GM21825 (cell line): ENCODE measurements around the gene BCAS3.
"Not testable (repeated sequence)": the region's sequence is repeated elsewhere in the genome, so short reads cannot be mapped to it uniquely, and the experiment has no call there.

Source experiments
- ATAC-seq: cut with Tn5 transposase; IDR thresholded peaks from one replicate; pipeline ENCODE4 v1.9.1; 2021; ENCODE audit warnings: mild to moderate bottlenecking, moderate library complexity; ENCODE audit not compliant: unreplicated experiment

Gene BCAS3

DNA sequence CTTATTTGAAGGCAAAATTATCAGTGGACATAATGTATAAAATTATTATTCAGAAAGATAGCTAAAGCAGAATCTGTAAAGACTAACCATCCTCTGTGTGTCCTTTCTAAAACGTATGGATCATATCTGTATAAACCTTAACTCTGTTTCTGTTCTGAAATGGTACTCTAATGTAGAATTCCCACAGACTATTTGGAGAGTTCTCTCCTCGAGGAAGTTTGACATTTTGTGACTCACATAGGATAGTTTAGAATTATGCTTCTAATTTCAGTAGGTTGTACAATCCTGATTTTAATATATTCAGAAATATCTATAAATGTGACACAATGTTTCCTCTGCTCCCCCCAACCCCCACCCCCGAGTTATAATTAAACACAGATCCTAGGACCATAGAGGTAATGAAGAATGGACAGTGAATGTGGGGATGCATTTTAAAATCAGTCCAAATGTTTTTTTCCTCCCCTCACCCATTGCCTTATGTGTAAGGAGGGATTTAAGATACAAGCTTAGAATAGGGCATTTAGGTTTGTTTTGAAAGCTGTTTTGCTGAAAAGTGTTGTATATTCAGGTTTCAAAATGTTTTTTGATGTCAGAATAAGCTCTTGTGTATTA, 66.8 kb downstream of the BCAS3 start:
- ATAC-seq = no peak

DNA sequence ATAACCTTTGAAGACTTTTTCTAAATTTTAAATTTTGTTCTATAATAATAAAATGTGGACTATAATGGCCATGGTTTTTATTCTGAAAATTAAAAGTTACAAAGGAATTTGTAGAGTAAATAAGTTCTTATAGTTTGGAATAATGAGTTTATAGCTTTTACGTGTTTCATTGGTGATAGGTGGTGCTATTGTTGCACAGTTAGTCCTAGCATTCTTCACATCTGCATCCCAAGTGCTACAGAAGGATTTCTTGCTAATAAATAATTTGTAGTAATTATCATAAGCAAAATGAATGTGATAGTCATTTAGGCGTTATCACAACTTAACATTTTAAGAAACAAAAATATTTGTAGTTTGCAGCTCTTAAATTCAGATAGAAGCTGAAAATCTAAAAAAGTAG, 67.9 kb downstream of the BCAS3 start:
- no peak for ATAC-seq

DNA sequence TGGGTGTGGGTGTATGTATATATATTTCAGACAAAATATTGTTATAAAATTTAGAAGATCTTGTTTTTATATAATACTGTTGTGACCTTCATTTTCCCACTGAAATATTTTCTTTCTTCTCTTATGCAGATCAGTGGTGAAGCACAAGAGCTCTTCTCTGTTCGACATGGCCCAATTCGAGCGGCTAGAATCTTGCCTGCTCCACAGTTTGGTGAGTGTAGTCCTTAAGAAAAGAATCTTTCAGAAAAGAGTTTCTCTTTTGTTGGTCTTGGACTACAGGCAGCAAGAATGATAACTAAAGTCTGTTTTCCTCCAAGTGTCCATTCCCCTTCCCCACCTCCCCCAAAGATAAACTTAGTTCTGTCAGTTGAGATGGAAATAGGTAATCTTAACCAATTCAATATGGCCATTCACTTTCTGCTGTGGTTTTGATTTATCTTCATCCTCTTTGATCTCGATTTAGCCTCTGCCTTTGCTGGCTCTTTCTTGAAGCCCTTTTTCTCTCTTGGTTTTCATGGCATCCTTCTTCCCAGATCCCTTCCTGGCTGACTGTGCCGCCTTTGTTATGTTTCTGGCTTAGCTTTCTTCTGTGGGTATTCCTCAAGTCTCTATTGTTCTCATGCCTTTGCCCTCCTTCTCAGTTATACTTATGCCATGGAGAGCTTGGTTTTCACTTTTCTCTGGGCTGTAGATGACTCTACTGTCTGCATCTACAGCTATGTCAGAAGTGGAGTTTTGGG, 69.6 kb downstream of the BCAS3 start:
- ATAC-seq = no peak

DNA sequence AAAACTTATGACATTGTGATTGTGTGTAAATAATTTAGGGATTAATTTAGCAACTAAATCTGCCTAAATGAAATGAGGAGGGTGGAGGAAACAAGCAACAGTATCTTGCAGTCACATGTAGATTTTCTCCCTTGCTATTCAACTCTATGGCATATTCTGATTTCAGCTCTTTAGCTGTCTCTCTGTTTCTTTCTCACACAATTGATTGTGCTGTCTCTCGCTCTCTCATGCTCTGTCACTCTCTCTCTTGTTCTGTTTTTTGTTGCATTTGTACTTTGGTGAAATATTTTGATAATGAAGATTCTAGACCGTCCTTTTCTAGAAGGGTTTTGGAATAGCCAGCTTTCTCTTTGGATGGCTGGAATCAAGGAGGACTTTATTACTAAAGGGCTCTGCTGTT, 70.6 kb downstream of the BCAS3 start:
- no peak for ATAC-seq

DNA sequence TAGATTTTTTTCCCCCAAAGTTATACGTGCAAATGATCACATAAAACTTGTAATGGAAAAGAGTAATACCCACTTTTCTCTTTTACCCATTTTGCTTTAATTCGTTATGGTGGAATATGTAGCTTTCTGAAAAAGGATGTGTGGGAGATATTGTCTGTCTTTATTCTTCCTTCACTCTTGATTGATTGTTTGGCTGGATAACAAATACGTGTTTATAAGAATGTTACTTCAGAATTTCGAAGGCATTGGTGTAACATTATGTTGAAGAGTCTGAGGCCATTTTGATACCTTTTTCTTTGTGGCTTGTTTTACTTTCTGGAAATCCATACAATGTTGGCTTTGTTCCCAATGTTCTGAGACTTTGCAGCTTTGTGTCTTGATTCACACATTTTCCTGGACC, 71.4 kb downstream of the BCAS3 start:
- no peak for ATAC-seq

DNA sequence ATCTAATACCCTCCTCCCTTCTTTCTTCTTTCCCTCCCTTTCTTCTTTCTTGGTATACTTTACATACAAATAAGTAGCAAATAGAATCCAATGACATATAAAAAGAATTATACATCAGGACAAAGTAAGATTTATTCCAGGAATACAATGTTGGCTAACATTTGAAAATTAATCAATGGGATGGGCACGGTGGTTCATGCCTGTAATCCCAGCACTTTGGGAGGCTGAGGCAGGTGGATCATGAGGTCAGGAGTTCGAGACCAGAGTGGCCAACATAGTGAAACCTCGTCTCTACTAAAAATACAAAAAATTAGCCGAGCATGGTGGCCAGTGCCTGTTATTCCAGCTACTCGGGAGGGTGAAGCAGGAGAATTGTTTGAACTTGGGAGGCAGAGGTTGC, 72.1 kb downstream of the BCAS3 start:
- ATAC-seq = no peak

DNA sequence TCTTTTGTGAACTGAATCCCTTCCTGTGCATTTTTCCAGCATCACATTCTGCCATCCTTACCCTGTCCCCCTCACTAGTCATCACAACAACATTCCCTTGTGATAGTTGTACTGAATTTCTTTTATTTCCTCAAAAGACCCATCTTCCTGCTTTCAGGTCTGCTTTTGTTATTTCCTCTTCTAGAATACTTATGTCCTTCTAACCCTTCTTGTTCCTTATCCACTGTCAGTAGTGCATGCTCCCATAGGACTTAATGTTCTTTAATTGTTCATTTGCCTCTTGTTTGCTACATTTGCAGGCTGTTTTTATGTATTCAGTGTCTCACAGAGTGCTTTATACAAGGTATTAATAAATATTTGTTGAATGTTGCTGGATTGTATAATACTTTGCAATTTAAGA, 73.0 kb downstream of the BCAS3 start:
- ATAC-seq = no peak

DNA sequence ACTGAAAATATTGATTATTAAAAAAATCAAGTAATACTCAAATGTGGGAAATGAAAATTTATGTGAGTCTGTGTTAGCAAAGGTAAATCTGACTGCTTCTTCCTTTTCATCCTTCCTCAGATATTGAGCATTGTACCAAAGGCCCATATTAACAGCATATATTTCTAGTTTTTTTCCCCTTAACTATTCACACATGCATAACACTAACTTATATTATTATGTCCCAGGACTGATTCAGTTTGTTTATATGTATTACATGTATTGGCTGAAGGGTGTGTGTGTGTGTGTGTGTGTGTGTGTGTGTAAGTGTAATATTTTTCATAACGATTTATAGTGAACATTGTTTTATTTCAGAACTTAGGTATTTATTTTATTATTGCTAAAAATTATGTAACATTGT, 74.2 kb downstream of the BCAS3 start:
- ATAC-seq = no peak

DNA sequence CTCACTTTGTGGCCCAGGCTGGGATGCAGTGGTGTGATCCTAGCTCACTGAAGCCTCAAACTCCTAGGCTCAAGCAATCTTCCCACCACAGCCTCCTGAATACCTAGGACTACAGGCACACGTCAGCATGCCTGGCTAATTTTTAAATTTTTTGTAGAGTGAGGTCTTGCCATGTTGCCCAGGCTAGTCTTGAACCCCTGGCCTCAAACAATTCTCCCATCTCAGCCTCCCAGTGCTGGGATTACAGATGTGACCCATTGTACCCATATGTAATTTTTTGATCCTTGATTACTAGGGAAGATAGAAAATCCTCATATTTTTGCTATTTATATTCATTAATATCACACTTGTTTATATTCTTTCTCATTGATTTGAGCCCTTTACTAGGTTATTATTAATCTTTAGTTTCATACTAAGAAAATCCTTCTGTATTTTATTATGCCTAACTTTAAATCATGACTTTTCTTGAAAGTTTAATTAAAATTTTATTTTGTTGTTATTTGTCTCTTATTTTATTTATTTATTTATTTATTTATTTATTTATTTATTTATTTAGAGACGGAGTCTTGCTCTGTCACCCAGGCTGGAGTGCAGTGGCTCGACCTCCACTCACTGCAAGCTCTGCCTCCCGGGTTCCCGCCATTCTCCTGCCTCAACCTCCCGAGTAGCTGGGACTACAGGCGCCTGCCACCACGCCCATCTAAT, 75.4 kb downstream of the BCAS3 start:
- ATAC-seq = no peak

DNA sequence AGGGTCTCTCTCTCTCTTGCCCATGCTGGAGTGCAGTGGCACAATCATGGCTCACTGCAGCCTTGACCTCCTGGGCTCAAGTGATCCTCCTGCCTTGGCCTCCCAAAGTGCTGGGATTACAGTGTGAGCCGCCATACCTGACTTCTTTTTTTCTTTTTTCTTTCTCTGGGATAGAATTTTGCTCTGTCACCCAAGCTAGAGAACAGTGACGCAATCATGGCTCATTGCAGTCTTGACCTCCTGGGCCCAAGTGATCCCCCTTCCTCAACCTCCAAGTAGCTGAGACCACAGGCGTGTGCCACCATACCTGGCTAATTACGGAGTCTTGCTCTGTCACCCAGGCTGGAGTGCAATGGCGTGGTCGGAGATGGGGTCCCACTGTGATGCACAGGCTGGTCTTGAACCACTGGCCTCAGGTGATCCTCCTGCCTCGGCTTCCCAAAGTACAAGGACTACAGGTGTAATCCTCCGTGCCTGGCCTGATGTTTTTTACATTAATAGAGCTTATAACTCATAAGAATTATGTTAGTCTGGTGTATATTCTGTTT, 76.5 kb downstream of the BCAS3 start:
- ATAC-seq = no peak

DNA sequence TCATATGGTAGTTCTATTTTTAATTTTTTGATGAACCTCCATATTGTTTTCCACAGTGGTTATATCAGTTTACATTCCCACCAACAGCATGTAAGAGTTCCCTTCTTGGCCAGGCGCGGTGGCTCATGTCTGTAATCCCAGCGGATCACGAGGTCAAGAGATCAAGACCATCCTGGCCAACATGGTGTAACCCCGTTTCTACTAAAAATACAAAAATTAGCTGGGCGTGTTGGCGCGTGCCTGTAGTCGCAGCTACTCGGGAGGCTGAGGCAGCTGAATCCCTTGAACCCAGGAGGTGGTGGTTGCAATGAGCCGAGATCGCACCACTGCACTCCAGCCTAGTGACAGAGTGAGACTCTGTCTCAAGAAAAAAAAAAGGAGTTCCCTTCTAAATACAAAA, 79.1 kb downstream of the BCAS3 start:
- ATAC-seq = not testable (repeated sequence)

DNA sequence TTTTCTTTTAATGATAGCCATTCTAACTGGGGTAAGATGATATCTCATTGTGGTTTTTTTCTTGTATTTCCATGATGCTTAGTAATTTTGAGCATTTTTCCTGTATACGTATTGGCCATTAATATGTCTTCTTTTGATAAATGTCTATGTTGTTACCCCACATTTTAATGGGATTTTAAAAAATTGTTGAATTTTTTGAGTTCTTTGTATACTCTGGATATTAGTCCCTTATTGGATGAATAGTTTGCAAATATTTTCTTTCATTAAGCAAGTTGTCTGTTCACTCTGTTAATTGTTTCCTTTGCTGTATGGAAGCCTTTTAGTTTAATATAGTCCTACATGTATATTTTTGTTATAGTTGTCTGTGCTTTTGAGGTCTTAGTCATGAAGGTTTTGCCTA, 79.8 kb downstream of the BCAS3 start:
- ATAC-seq = no peak

DNA sequence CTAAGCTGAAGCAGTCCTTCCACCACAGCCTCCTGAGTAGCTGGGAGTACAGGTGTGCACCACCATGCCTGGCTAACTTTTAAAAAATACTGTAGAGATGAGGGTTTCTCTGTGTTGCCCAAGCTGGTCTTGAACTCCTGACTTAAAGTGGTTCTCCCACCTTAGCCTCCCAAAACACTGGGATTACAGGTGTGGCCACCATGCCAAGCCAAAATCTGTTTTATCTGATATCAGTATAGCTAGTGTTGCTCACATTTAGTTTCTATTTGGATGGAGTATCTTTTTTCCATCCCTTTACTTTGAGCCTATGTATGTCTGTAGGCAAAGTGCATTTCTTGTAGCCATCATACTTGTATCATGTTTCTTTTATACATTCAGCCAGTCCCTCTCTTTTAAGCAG, 82.1 kb downstream of the BCAS3 start:
- no peak for ATAC-seq

DNA sequence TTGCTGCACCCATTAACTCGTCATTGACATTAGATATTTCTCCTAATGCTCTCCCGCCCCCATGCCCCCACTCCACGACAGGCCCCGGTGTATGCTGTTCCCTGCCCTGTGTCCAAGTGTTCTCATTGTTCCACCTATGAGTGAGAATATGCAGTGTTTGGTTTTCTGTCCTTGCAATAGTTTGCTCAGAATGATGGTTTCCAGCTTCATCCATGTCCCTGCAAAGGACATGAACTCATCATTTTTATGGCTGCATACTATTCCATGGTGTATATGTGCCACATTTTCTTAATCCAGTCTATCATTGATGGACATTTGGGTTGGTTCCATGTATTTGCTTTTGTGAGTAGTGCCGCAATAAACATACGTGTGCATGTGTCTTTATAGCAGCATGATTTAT, 83.7 kb downstream of the BCAS3 start:
- not testable (repeated sequence) for ATAC-seq

DNA sequence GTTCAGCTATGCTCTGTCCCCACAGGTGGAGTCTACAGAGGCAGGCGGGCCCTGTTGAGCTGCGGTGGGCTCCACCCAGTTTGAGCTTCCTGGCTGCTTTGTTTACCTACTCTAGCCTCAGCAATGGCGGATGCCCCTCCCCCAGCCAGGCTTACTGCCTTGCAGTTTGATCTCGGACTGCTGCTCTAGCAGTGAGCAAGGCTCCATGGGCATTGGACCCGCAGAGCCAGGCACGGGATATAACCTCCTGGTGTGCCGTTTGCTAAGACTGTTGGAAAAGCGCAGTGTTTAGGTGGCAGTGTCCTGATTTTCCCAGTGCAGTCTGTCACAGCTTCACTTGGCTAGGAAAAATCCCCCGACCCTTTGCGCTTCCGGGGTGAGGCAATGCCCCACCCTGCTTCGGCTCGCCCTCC, 89.1 kb downstream of the BCAS3 start:
- no peak for ATAC-seq

DNA sequence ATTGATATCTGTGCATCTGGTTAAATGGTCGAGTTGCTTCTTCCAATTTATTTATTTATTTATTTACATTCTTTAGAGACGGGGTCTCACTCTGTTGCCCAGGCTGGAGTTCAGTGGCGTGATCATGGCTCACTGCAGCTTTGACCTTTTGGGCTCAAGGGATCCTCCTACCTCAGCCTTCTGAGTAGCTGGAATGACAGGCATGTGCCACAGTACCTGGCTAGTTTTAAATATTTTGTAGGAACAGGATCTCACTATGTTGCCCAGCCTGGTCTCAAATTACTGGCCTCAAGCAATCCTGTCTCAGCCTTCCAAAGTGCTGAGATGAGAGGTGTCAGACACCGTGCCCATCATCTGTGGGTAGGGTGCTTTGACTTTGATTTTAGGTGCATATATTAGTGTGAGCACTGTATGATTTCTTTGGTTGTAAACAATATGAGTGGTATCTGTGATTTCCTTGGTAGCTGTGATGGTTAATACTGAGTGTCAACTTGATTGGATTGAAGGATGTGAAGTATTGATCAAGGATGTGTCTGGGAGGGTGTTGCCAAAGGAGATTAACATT, 90.2 kb downstream of the BCAS3 start:
- ATAC-seq = no peak

DNA sequence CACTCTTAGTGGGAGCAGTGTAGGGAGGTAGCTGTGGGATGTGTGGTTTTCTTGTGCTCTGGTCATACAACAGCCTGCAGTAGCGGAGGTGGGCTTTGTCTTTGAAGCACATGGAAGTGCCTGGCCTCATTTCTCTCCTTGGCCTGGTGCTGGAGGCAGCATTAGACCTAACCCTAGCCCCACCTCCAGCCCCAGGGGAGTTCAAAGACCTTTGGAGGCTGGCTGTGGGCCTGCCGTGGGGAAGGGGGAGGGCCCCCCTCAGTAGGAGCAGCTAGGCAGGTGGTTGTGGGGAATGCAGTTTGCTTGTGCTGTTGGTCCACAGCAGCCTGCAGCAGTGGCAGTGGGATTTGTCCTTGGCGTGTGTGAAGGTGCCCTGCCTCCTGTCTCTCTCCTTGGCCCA, 91.7 kb downstream of the BCAS3 start:
- ATAC-seq = no peak

DNA sequence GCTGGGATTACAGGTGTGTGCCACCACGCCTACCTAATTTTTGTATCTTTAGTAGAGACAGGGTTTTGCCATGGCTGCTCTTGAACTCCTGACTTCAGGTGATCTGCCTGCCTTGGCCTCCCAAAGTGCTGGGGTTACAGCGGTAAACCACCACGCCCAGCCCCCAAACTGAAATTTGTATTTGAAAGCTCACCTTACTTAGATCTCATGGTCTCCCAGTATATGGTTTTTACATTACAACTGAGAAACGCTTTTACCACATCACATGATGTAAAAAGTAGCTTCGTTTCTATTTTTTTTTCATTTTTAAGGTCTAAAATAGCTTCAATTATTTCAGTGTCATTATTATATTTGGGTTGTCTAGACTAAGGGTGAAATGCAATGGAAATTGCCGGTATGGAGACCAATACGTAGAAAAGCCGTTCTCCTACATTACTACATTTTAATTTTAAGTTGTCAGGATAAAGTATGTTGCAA, 93.3 kb downstream of the BCAS3 start:
- ATAC-seq = no peak

DNA sequence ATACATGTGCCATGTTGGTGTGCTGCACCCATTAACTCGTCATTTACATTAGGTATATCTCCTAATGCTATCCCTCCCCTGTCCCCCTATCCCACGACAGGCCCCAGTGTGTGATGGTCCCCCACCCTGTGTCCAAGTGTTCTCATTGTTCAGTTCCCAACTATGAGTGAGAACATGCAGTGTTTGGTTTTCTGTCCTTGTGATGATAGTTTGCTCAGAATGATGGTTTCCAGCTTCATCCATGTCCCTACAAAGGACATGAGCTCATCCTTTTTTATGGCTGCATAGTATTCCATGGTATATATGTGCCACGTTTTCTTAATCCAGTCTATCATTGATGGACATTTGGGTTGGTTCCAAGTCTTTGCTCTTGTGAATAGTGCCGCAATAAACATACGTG, 94.0 kb downstream of the BCAS3 start:
- ATAC-seq = not testable (repeated sequence)

DNA sequence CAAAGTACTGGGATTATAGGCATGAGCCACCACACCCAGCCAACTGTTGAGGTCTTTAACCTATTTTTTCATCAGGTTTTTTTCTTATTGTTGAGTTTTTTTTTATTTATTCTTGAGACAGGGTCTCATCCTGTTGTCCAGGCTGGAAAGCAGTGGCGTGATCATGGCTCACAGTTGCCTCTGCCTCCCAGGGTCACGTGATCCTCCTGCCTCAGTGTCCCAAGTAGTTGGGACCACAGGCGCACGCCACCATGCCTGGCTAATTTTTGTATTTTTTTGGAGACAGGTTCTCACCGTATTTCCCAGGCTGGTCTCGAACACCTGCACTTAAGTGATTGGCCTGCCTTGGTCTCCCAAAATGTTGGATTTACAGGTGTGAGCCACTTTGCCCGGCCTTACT, 95.9 kb downstream of the BCAS3 start:
- ATAC-seq = no peak

DNA sequence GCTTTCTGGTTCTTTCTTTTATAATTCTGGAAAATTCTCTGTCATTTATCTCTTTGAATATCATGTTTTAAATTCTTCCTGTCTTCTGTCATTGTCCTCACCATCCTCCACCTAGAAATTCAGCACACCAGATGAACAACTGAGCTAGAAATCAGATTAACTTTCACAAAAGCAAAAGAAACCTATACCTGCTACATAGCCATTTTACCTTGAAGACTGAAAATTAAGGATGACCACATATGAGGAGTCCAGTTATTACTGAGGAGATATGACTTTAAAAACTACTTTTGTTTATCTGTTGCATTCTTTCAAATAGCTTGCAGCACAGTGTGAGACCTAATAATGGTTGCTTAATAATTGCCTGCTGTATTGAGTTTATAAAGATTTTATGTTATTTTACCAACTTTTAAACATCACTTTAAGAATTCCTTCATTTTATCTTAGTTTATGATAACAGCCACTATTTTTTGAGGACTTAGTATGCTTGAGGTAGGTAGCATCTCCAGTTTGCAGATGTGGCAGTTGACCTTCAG, 104.3 kb downstream of the BCAS3 start:
- ATAC-seq = no peak
